Measurements from ENCODE around the gene POU2AF3.

POU2AF3 gene

GRCh38 chr11:111327908-111328624, 29.7 kb downstream of the POU2AF3 start:
- no peak for DNase-seq (ENCODE audit: low spot score)

GRCh38 chr11:111329306-111330204, 31.2 kb downstream of the POU2AF3 start:
- DNase-seq (ENCODE audit: low spot score), result no peak

- no peak for DNase-seq (ENCODE audit: low spot score)
These were observed 32.0 kb downstream of the POU2AF3 start for GRCh38 chr11:111330234-111330893.

- peak; percentile 21 for DNase-seq (ENCODE audit: low spot score)
These were observed 33.5 kb downstream of the POU2AF3 start for GRCh38 chr11:111331711-111332479.

- DNase-seq (ENCODE audit: low spot score), result peak; percentile 32
These were observed 36.5 kb downstream of the POU2AF3 start for GRCh38 chr11:111334532-111335502.

- DNase-seq (ENCODE audit: low spot score), result no peak
These were observed 37.2 kb downstream of the POU2AF3 start for GRCh38 chr11:111335549-111335948.

GRCh38 chr11:111336062-111336461, 37.7 kb downstream of the POU2AF3 start:
- DNase-seq (ENCODE audit: low spot score), result no peak

GRCh38 chr11:111336582-111337256, 38.4 kb downstream of the POU2AF3 start:
- no peak for DNase-seq (ENCODE audit: low spot score)

- no peak for DNase-seq (ENCODE audit: low spot score)
These were observed 41.5 kb downstream of the POU2AF3 start for GRCh38 chr11:111339758-111340388.

- DNase-seq (ENCODE audit: low spot score), result no peak
These were observed 44.0 kb downstream of the POU2AF3 start for GRCh38 chr11:111342329-111342728.

GRCh38 chr11:111344032-111344431, 45.7 kb downstream of the POU2AF3 start:
- no peak for DNase-seq (ENCODE audit: low spot score)

GRCh38 chr11:111347002-111347722, 48.8 kb downstream of the POU2AF3 start:
- no peak for DNase-seq (ENCODE audit: low spot score)

- DNase-seq (ENCODE audit: low spot score), result no peak
These were observed 49.4 kb downstream of the POU2AF3 start for GRCh38 chr11:111347723-111348115.

GRCh38 chr11:111348147-111348546, 49.8 kb downstream of the POU2AF3 start:
- DNase-seq (ENCODE audit: low spot score), result no peak

- no peak for DNase-seq (ENCODE audit: low spot score)
These were observed 50.9 kb downstream of the POU2AF3 start for GRCh38 chr11:111349191-111349695.

GRCh38 chr11:111350811-111351210, 52.5 kb downstream of the POU2AF3 start:
- DNase-seq (ENCODE audit: low spot score), result no peak

GRCh38 chr11:111351374-111352055, 53.2 kb downstream of the POU2AF3 start:
- DNase-seq (ENCODE audit: low spot score), result no peak

All from SK-N-DZ (cell line).